Endothelial cell of umbilical vein (primary cell): ENCODE results near the gene SLC9A9. TPM values are rescaled to one million over a fixed set of nuclear protein-coding genes. Genes with fewer than 3 reads are reported as not detected.

Experiments
- BruUV-seq: library from RNA; stranded (reverse); fragments of 400-500 nt; replicated peaks from 2 replicates; lab custom pipeline; 2021; lab: Mats Ljungman, UMichigan
- CTCF ChIA-PET: fragments of 300-600, 350-600 bp; sonication (Branson Sonifier 250); formaldehyde crosslinking; loops from one replicate; lab custom pipeline; 2021; ENCODE audit warnings: antibody characterized with exemption, inconsistent platforms; lab: Charles Lee
- POLR2A ChIA-PET: fragments of 300-600, 350-600 bp; sonication (Branson Sonifier 250); formaldehyde crosslinking; loops from one replicate; lab custom pipeline; 2021; ENCODE audit warnings: antibody characterized with exemption, inconsistent platforms; lab: Charles Lee
- DNase-seq: peaks from one replicate; pipeline ENCODE4 v3.0.0-alpha.2; 2011; ENCODE audit warnings: low read depth, low spot score
- FAIRE-seq: peaks from 2 replicates; lab custom pipeline; 2011; peaks lifted over from hg19 to GRCh38; lab: Jason Lieb, UNC
- H2AFZ ChIP-seq: 2 replicates; pipeline ENCODE4 v1.6.0; 2012; ENCODE audit warnings: low read depth, low read length, control low read depth, inconsistent platforms
- H3K27ac ChIP-seq: 2 replicates; pipeline ENCODE4 v1.5.1; 2011; ENCODE audit warnings: low read depth, mild to moderate bottlenecking, control low read depth, low read length, moderate library complexity; ENCODE audit not compliant: insufficient read depth
- H3K27me3 ChIP-seq, 2 experiments: 2 replicates each; pipeline versions ENCODE4 v1.6.0 to v1.6.1; 2011; ENCODE audit warnings: low read length in 2 of 2, mixed read lengths in 1 of 2; ENCODE audit not compliant: control insufficient read depth in 2 of 2, insufficient read depth in 2 of 2
- H3K36me3 ChIP-seq, 2 experiments: 2 replicates in 1 of 2; 3 replicates in 1 of 2; pipeline ENCODE4 v1.5.1; 2011; ENCODE audit warnings: low read length in 2 of 2, mild to moderate bottlenecking in 1 of 2, moderate library complexity in 1 of 2; ENCODE audit not compliant: control insufficient read depth in 2 of 2, insufficient read depth in 2 of 2; ENCODE audit errors: extremely low read depth in 1 of 2
- H3K4me1 ChIP-seq: 3 replicates; pipeline ENCODE4 v1.5.1; 2011; ENCODE audit warnings: mild to moderate bottlenecking, low read length; ENCODE audit not compliant: control insufficient read depth, insufficient read depth; ENCODE audit errors: extremely low read depth
- H3K4me2 ChIP-seq: 2 replicates; pipeline ENCODE4 v1.6.1; 2011; ENCODE audit warnings: low read length, control low read depth, mixed read lengths; ENCODE audit not compliant: insufficient read depth
- H3K4me3 ChIP-seq, 3 experiments: fragments of 200-600 bp in 1 of 3; sonication (generic), shearing (Covaris generic) in 1 of 3; replicated peaks in 1 of 3; 2 replicates each; pipeline ENCODE4 v1.5.1; 2011 to 2016; ENCODE audit warnings: control low read depth in 3 of 3, low read length in 3 of 3, mild to moderate bottlenecking in 2 of 3, inconsistent platforms in 1 of 3, low read depth in 1 of 3, moderate library complexity in 1 of 3; ENCODE audit not compliant: insufficient read depth in 1 of 3
- H3K79me2 ChIP-seq: 2 replicates; pipeline ENCODE4 v1.6.0; 2012; ENCODE audit warnings: low read length, inconsistent platforms; ENCODE audit not compliant: control insufficient read depth, insufficient read depth
- H3K9ac ChIP-seq: replicated peaks from 2 replicates; pipeline ENCODE3; 2011; ENCODE audit warnings: low read length, control low read depth; ENCODE audit not compliant: insufficient read depth; ENCODE audit errors: extremely low read depth
- H3K9me1 ChIP-seq: replicated peaks from 3 replicates; pipeline ENCODE4 v1.6.0; 2011; ENCODE audit warnings: mild to moderate bottlenecking, low read length; ENCODE audit not compliant: control insufficient read depth, insufficient read depth; ENCODE audit errors: extremely low read depth
- H3K9me3 ChIP-seq: replicated peaks from 2 replicates; pipeline ENCODE4 v1.5.1; 2012; ENCODE audit warnings: low read length, inconsistent platforms; ENCODE audit not compliant: control insufficient read depth, insufficient read depth
- H4K20me1 ChIP-seq: replicated peaks from 2 replicates; pipeline ENCODE3; 2011; ENCODE audit warnings: mild to moderate bottlenecking, low read length; ENCODE audit not compliant: control insufficient read depth, insufficient read depth; ENCODE audit errors: extremely low read depth
- EZH2 ChIP-seq: IDR thresholded peaks from 2 replicates; pipeline ENCODE4 v1.6.1; 2012; ENCODE audit warnings: borderline replicate concordance, low read depth, mild to moderate bottlenecking, moderate library complexity, low read length, inconsistent platforms; ENCODE audit not compliant: severe bottlenecking
- FOS ChIP-seq: IDR thresholded peaks from 2 replicates; pipeline ENCODE4 v1.6.1; 2011; ENCODE audit warnings: mild to moderate bottlenecking, low read length, moderate library complexity, borderline replicate concordance; ENCODE audit not compliant: insufficient read depth
- GATA2 ChIP-seq: IDR thresholded peaks from 2 replicates; pipeline ENCODE4 v1.7.0; 2011; ENCODE audit warnings: low read depth, mild to moderate bottlenecking, moderate library complexity, mixed read lengths, low read length; ENCODE audit not compliant: insufficient read length, insufficient read depth
- JUN ChIP-seq: IDR thresholded peaks from 2 replicates; pipeline ENCODE4 v1.6.1; 2011; ENCODE audit warnings: borderline replicate concordance, low read depth; ENCODE audit not compliant: insufficient read length, insufficient read depth
- MYC ChIP-seq: IDR thresholded peaks from one replicate; pipeline ENCODE4 v1.6.1; 2011; ENCODE audit warnings: mild to moderate bottlenecking, low read depth, low read length
- POLR2A ChIP-seq: IDR thresholded peaks from 2 replicates; pipeline ENCODE4 v1.6.1; 2012; ENCODE audit warnings: low read depth, mild to moderate bottlenecking, control low read depth, low read length
- POLR2AphosphoS5 ChIP-seq: IDR thresholded peaks from 2 replicates; pipeline ENCODE4 v1.6.1; 2012; ENCODE audit warnings: low read depth, mild to moderate bottlenecking, control low read depth, low read length, moderate library complexity; ENCODE audit not compliant: insufficient read depth
- dilution Hi-C: fragments of 300-500 bp; cut with MboI; formaldehyde crosslinking; loops from one replicate; pipeline ENCODE4 v1.15.0; 2019; ENCODE audit warnings: low sequenced_read_pairs; ENCODE audit not compliant: extremely low pct_ligation_motif_present
- intact Hi-C: fragments of 100-400 bp; cut with micrococcal nuclease; formaldehyde crosslinking; loops from one replicate; pipeline ENCODE4 v1.10.0; 2022
- polyA plus RNA-seq, 4 experiments: library from polyadenylated mRNA; depleted of rRNA in 3 of 4; stranded (reverse) in 3 of 4; unstranded in 1 of 4; fragments of >200 nt; gene quantifications; 2 replicates each; pipeline versions ENCODE4 v1.2.1 to v1.2.3, GENCODE V29; 2011 to 2012; ENCODE audit warnings: missing spikeins in 1 of 4
- total RNA-seq: library from RNA; stranded (reverse); gene quantifications from 2 replicates; pipeline ENCODE4 v1.2.3, GENCODE V29; 2021
- TF ChIP-seq, protein P1 (sequence below): IDR thresholded peaks from 2 replicates; pipeline ENCODE4 v1.6.1; 2011; ENCODE audit not compliant: insufficient read depth, insufficient read length
- TF ChIP-seq, protein P2 (sequence below), 2 donors: IDR thresholded peaks; 1 replicate in 1 of 2; 2 replicates in 1 of 2; pipeline ENCODE4 v1.5.1; 2011; ENCODE audit warnings: low read length in 2 of 2, mild to moderate bottlenecking in 2 of 2, moderate library complexity in 2 of 2, control low read depth in 1 of 2, inconsistent platforms in 1 of 2, low read depth in 1 of 2; ENCODE audit not compliant: insufficient read depth in 1 of 2; ENCODE audit errors: extremely low read depth in 1 of 2

Gene SLC9A9
- total and polyA plus RNA-seq, 2 donors (not counting 3 experiments of a cell fraction or from before 2014, with no cell fraction given), result 1.5 to 1.8 TPM

DNA sequence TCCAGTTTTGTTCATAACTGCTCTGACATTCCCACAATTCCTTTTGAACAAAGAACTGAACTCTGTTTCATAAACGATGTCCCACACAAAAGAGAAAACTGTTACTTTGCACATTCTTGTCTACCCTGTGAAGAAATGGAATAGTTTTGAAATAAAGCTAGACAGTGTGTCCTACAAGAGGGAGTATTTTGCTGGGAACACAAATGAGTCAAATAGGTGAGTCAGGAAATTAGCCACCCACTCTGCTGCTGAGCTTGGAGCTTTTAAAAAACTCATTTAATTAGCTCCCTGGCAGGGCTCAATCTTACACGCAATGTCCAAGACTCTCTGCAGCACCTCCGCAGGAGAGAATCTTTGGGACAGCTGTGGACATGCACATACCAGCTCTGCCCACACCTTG lies 193.4 kb downstream of the SLC9A9 start:
- Histone ChIP-seq H3K27me3 (no peaks in the 10 kb centered on the region), H4K20me1 (no peaks in the 10 kb centered on the region), H3K9me3 (no peaks in the 10 kb centered on the region), H3K27ac (no peak overlapping the region), H3K9me1 (no peaks in the 10 kb centered on the region), H3K79me2 (no peaks in the 10 kb centered on the region), H3K9ac (no peak overlapping the region), H3K36me3 (no peaks in the 10 kb centered on the region), H3K4me3 (no peak overlapping the region), H3K4me2 (no peak overlapping the region), H2AFZ (no peak overlapping the region), H3K4me1 (no peaks in the 10 kb centered on the region)
- intact Hi-C loops, result no loop called here
- CTCF ChIA-PET, result interaction anchor here (0.8 to 5.5 kb wide), 2 partner anchors 19 to 534 kb away, joined by 3 to 38 read pairs; no protein-coding TSS in a partner anchor
- dilution Hi-C loops, result no loop called here
- FAIRE-seq (no peak), DNase-seq (no peak)
- no peak for TF ChIP-seq MYC
- TF ChIP-seq EZH2, result no peak
- TF ChIP-seq, protein P1, sequence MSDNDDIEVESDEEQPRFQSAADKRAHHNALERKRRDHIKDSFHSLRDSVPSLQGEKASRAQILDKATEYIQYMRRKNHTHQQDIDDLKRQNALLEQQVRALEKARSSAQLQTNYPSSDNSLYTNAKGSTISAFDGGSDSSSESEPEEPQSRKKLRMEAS, result no peak
- no peak for TF ChIP-seq POLR2AphosphoS5
- TF ChIP-seq, protein P2, sequence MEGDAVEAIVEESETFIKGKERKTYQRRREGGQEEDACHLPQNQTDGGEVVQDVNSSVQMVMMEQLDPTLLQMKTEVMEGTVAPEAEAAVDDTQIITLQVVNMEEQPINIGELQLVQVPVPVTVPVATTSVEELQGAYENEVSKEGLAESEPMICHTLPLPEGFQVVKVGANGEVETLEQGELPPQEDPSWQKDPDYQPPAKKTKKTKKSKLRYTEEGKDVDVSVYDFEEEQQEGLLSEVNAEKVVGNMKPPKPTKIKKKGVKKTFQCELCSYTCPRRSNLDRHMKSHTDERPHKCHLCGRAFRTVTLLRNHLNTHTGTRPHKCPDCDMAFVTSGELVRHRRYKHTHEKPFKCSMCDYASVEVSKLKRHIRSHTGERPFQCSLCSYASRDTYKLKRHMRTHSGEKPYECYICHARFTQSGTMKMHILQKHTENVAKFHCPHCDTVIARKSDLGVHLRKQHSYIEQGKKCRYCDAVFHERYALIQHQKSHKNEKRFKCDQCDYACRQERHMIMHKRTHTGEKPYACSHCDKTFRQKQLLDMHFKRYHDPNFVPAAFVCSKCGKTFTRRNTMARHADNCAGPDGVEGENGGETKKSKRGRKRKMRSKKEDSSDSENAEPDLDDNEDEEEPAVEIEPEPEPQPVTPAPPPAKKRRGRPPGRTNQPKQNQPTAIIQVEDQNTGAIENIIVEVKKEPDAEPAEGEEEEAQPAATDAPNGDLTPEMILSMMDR (IDR thresholded peaks at IDR 0.05; ENCODE audit: extremely low read depth in 1 of 2, insufficient read depth in 1 of 2, low read depth in 1 of 2, low read length in 2 of 2), result no peak
- TF ChIP-seq POLR2A, result no peak
- TF ChIP-seq GATA2, result no peak
- TF ChIP-seq JUN, result no peak
- no peak for TF ChIP-seq FOS
- POLR2A ChIA-PET, result no interaction called here
- BruUV-seq, result no TSS peak
